ENCODE measurements around the gene KLHL26. TPM values are rescaled to one million over a fixed set of nuclear protein-coding genes. Genes with fewer than 3 reads are reported as not detected.

Gene KLHL26
- total and polyA plus RNA-seq, 5 donors from 2014 or later = 1.8 to 16.7 (median 3.2) TPM

DNA sequence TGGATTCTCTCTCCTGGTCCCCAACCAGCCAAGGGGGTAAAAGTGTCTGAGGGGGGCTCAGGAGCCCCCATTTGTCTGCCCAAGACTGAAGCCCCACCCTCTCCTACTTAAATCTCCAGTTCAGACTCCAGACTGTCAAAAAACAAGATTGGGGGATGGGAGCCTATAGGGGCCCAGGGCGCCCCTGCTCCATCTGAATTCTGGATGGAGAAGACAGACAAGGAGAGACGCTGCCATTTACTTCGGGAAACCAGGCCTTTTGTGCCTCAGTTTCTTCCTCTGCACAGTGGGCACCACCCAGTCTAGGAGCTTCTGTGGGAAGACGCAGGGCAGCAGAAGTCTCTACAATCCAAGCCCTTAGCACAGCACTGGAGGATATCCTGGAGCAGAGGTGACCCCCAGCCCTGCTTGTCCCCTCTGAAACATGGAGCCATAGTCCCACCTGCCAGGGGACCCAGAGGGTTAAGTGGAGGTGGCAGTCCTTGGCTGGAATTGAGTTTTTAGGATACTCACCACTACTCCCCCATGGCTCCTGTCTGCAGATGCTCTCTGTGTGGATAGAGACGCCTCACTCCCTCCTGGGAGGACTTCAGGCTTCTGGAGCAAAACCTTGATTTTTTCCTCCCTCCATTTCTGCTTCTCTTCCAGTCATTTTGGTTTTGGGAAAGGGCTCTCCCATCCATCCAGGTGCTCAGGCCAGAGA lies 28.6 kb upstream of the KLHL26 start:
- peaks cover 33% of the 10 kb centered on the region for H3K4me1 ChIP-seq (ENCODE audit: control insufficient read depth, insufficient read depth, low read length, poor library complexity, severe bottlenecking)

DNA sequence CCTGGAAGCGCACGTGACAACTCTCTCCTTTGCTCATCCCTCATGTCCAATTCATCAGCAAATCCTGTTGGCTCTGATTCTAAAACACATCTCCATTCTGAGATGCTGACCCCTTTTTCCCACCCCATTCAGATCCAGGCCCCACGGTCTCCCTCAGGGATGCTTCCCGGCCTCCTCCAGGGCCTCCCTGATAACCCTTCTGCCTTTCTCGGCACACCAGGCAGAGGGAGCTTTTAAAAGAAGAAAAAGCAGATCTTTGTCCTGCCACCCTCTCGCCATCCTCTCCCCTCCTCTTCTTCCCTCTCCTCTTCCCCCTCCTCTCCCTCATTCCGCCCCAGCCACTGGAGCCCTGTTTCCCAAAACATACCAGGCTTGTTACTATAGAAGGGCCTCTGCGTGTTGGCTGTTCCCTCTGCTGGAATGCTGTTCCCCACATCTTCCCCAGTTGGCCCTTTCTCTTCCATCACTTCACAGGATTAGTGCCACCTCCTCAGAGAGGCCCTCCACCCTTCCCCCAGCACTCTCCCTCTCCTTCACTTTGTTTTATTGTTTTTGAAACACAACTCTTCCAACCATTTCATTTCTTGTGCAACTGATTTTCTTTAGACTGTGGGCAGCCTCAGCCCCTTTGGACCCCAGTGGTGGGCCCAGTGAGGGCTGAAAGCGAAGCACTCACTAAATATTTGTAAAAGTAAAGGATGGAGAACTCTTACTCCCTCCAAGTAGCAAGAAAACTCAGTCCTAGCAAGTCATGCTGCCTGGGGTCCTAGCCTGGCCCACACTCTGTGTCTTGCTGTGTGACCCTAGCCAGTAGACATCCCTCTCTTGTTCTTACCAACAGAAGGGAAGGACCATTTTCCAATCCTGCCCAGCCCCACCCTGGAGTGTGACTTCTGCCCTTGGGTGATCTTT lies 27.8 kb upstream of the KLHL26 start:
- Histone ChIP-seq H3K4me1 (ENCODE audit: control insufficient read depth, insufficient read depth, low read length, poor library complexity, severe bottlenecking) (peaks cover 39% of the 10 kb centered on the region), H3K27ac (ENCODE audit: insufficient read depth, low read length, poor library complexity, severe bottlenecking) (no peak overlapping the region), H3K27me3 (ENCODE audit: control insufficient read depth, insufficient read depth, low read length) (peaks cover 28% of the 10 kb centered on the region), H3K9me3 (ENCODE audit: control insufficient read depth in 2 of 2, low read length in 2 of 2) (no peaks in the 10 kb centered on the region), H3K4me3 (ENCODE audit: low read depth, low read length) (no peak overlapping the region), H3K36me3 (ENCODE audit: control insufficient read depth, insufficient read depth, low read length) (no peaks in the 10 kb centered on the region)
- H3K9me3 Mint-ChIP-seq = peaks cover 0 to 2% (median 0%) of the 10 kb centered on the region in 7 donors
- peak overlapping the region in 3 of 4 donors; percentile 3 to 72 (median 69) for H3K4me3 Mint-ChIP-seq
- ATAC-seq (ENCODE audit: low read depth in 2 of 2) (no peak), DNase-seq (no peak)
- peaks cover 3% of the 10 kb centered on the region for H3K36me3 Mint-ChIP-seq
- H3K27ac Mint-ChIP-seq = no peak overlapping the region
- H3K4me1 Mint-ChIP-seq = peaks cover 0 to 26% (median 8%) of the 10 kb centered on the region in 4 donors
- H3K27me3 Mint-ChIP-seq = peaks cover 66% of the 10 kb centered on the region

More for the DNA sequence above, 28.6 kb upstream of the KLHL26 start:
- Mint-ChIP-seq H3K27ac (no peak overlapping the region), H3K27me3 (peaks cover 60% of the 10 kb centered on the region), H3K4me3 (peak overlapping the region in 1 of 4 donors; percentile 3), H3K4me1 (peaks cover 0 to 24% (median 9%) of the 10 kb centered on the region in 4 donors), H3K9me3 (peaks cover 0 to 2% (median 0%) of the 10 kb centered on the region in 7 donors), H3K36me3 (peaks cover 3% of the 10 kb centered on the region)
- Histone ChIP-seq H3K27ac (ENCODE audit: insufficient read depth, low read length, poor library complexity, severe bottlenecking) (no peak overlapping the region), H3K27me3 (ENCODE audit: control insufficient read depth, insufficient read depth, low read length) (peaks cover 28% of the 10 kb centered on the region), H3K4me3 (ENCODE audit: low read depth, low read length) (no peak overlapping the region), H3K9me3 (ENCODE audit: control insufficient read depth in 2 of 2, low read length in 2 of 2) (no peaks in the 10 kb centered on the region), H3K36me3 (ENCODE audit: control insufficient read depth, insufficient read depth, low read length) (no peaks in the 10 kb centered on the region)
- ATAC-seq (ENCODE audit: low read depth in 2 of 2) (no peak), DNase-seq (no peak)

- DNase-seq (no peak), ATAC-seq (ENCODE audit: low read depth in 2 of 2) (no peak)
- Histone ChIP-seq H3K36me3 (ENCODE audit: control insufficient read depth, insufficient read depth, low read length) (no peaks in the 10 kb centered on the region), H3K4me1 (ENCODE audit: control insufficient read depth, insufficient read depth, low read length, poor library complexity, severe bottlenecking) (peaks cover 39% of the 10 kb centered on the region), H3K4me3 (ENCODE audit: low read depth, low read length) (no peak overlapping the region), H3K9me3 (ENCODE audit: control insufficient read depth in 2 of 2, low read length in 2 of 2) (no peaks in the 10 kb centered on the region), H3K27ac (ENCODE audit: insufficient read depth, low read length, poor library complexity, severe bottlenecking) (no peak overlapping the region), H3K27me3 (ENCODE audit: control insufficient read depth, insufficient read depth, low read length) (peaks cover 23% of the 10 kb centered on the region)
- Mint-ChIP-seq H3K36me3 (peaks cover 3% of the 10 kb centered on the region), H3K4me1 (peaks cover 0 to 31% (median 8%) of the 10 kb centered on the region in 4 donors), H3K27me3 (peaks cover 70% of the 10 kb centered on the region), H3K27ac (no peak overlapping the region), H3K4me3 (peak overlapping the region in 1 of 4 donors; percentile 72), H3K9me3 (peaks cover 0 to 2% (median 0%) of the 10 kb centered on the region in 7 donors)
Observed at GRCh38 chr19:18609717-18610051, 27.1 kb upstream of the KLHL26 start.

- H3K36me3 Mint-ChIP-seq = peaks cover 3% of the 10 kb centered on the region
- Histone ChIP-seq H3K4me3 (ENCODE audit: low read depth, low read length) (no peak overlapping the region), H3K9me3 (ENCODE audit: control insufficient read depth in 2 of 2, low read length in 2 of 2) (no peaks in the 10 kb centered on the region), H3K4me1 (ENCODE audit: control insufficient read depth, insufficient read depth, low read length, poor library complexity, severe bottlenecking) (peaks cover 39% of the 10 kb centered on the region), H3K27ac (ENCODE audit: insufficient read depth, low read length, poor library complexity, severe bottlenecking) (no peak overlapping the region), H3K27me3 (ENCODE audit: control insufficient read depth, insufficient read depth, low read length) (peaks cover 23% of the 10 kb centered on the region), H3K36me3 (ENCODE audit: control insufficient read depth, insufficient read depth, low read length) (no peaks in the 10 kb centered on the region)
- no peak for DNase-seq
- H3K4me3 Mint-ChIP-seq = no peak overlapping the region
- H3K27ac Mint-ChIP-seq = no peak overlapping the region
- H3K27me3 Mint-ChIP-seq = peaks cover 70% of the 10 kb centered on the region
- peaks cover 0 to 30% (median 8%) of the 10 kb centered on the region in 4 donors for H3K4me1 Mint-ChIP-seq
- peaks cover 0 to 2% (median 0%) of the 10 kb centered on the region in 7 donors for H3K9me3 Mint-ChIP-seq
- ATAC-seq (ENCODE audit: low read depth in 2 of 2) = no peak
Observed at GRCh38 chr19:18610245-18610555, 26.6 kb upstream of the KLHL26 start.

DNA sequence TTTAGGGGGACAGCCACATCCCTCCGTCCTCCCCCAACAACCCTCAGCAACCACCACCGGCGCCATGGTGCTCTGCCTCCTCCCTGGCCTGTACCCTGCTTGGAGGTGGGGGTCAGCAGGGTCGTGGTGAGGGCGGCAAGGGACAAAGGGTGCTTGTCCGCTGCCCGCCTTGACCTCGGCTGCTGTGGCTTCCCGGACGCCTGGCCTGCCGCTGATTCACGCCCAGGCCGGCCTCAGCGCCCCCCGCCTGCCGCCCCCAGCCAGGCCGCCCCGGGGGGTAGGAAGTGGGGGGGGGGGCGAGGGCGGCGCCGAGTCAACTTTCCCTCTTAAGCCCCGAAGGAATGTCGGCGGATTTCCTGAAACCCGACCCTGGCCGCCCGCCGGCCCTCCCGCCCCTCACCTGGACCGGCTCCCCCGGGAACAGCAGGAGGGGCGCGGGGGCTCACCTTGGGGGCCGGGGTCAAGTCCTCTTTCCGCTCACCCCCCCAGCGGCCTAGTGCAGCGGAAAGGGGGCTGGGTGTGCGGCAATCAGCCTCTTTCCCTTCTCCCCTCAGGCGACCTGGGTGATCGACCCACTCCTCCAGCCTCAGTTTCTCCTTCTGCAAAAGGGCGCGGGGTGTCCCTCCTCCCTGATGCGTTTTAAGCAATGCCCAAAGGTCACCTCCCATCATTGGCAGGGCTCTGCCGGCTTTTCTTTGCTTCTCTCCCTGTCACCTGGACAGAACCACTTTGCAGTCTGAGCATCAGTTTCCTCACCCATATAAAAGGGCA lies 26.1 kb upstream of the KLHL26 start:
- Histone ChIP-seq H3K4me1 (ENCODE audit: control insufficient read depth, insufficient read depth, low read length, poor library complexity, severe bottlenecking) (peaks cover 39% of the 10 kb centered on the region), H3K9me3 (ENCODE audit: control insufficient read depth in 2 of 2, low read length in 2 of 2) (no peaks in the 10 kb centered on the region), H3K27me3 (ENCODE audit: control insufficient read depth, insufficient read depth, low read length) (peaks cover 23% of the 10 kb centered on the region), H3K36me3 (ENCODE audit: control insufficient read depth, insufficient read depth, low read length) (no peaks in the 10 kb centered on the region), H3K4me3 (ENCODE audit: low read depth, low read length) (no peak overlapping the region), H3K27ac (ENCODE audit: insufficient read depth, low read length, poor library complexity, severe bottlenecking) (no peak overlapping the region)
- peaks cover 0 to 2% (median 0%) of the 10 kb centered on the region in 7 donors for H3K9me3 Mint-ChIP-seq
- peak overlapping the region in 1 of 3 donors; percentile 62 for H3K27ac Mint-ChIP-seq
- DNase-seq (no peak), ATAC-seq (ENCODE audit: low read depth in 2 of 2) (no peak)
- peaks cover 70% of the 10 kb centered on the region for H3K27me3 Mint-ChIP-seq
- H3K4me3 Mint-ChIP-seq = peak overlapping the region in 3 of 4 donors; percentile 43 to 74 (median 63)
- H3K36me3 Mint-ChIP-seq = peaks cover 3% of the 10 kb centered on the region
- peaks cover 0 to 26% (median 4%) of the 10 kb centered on the region in 4 donors for H3K4me1 Mint-ChIP-seq

GRCh38 chr19:18611327-18612050 lies 25.3 kb upstream of the KLHL26 start:
- peak overlapping the region; percentile 43 to 82 (median 54) for H3K4me3 Mint-ChIP-seq
- peaks cover 0 to 26% (median 4%) of the 10 kb centered on the region in 4 donors for H3K4me1 Mint-ChIP-seq
- Histone ChIP-seq H3K4me1 (ENCODE audit: control insufficient read depth, insufficient read depth, low read length, poor library complexity, severe bottlenecking) (peaks cover 39% of the 10 kb centered on the region), H3K4me3 (ENCODE audit: low read depth, low read length) (no peak overlapping the region), H3K27ac (ENCODE audit: insufficient read depth, low read length, poor library complexity, severe bottlenecking) (no peak overlapping the region), H3K9me3 (ENCODE audit: control insufficient read depth in 2 of 2, low read length in 2 of 2) (no peaks in the 10 kb centered on the region), H3K27me3 (ENCODE audit: control insufficient read depth, insufficient read depth, low read length) (peaks cover 24% of the 10 kb centered on the region), H3K36me3 (ENCODE audit: control insufficient read depth, insufficient read depth, low read length) (no peaks in the 10 kb centered on the region)
- H3K9me3 Mint-ChIP-seq = peaks cover 0 to 2% (median 0%) of the 10 kb centered on the region in 7 donors
- DNase-seq = no peak
- H3K36me3 Mint-ChIP-seq = peaks cover 3% of the 10 kb centered on the region
- no peak for ATAC-seq (ENCODE audit: low read depth in 2 of 2)
- H3K27ac Mint-ChIP-seq = peak overlapping the region in 1 of 3 donors; percentile 62
- H3K27me3 Mint-ChIP-seq = peaks cover 77% of the 10 kb centered on the region

Data from CD4-positive, CD25-positive, alpha-beta regulatory T cell (primary cell).